ENCODE data around the gene ATP5MK.
"Not testable (repeated sequence)": the region's sequence is repeated elsewhere in the genome, so short reads cannot be mapped to it uniquely, and the experiment has no call there.

Gene ATP5MK

GRCh38 chr10:103360791-103361190 is 35.5 kb downstream of the ATP5MK start:
- not testable (repeated sequence) for H3K36me3 Mint-ChIP-seq (ENCODE audit: low read depth); H3K27ac Mint-ChIP-seq; H3K27me3 Mint-ChIP-seq; H3K4me3 Mint-ChIP-seq; H3K4me1 Mint-ChIP-seq (ENCODE audit: low read depth); H3K9me3 Mint-ChIP-seq

GRCh38 chr10:103359493-103359892 is 36.8 kb downstream of the ATP5MK start:
- not testable (repeated sequence) for H3K9me3 Mint-ChIP-seq; H3K36me3 Mint-ChIP-seq (ENCODE audit: low read depth); H3K27me3 Mint-ChIP-seq; H3K4me3 Mint-ChIP-seq; H3K27ac Mint-ChIP-seq; H3K4me1 Mint-ChIP-seq (ENCODE audit: low read depth)

- Mint-ChIP-seq H3K4me3 (no peak overlapping the region), H3K27me3 (no peaks in the 10 kb centered on the region), H3K27ac (no peak overlapping the region), H3K4me1 (ENCODE audit: low read depth) (peaks cover 6% of the 10 kb centered on the region), H3K36me3 (ENCODE audit: low read depth) (no peaks in the 10 kb centered on the region), H3K9me3 (no peaks in the 10 kb centered on the region)
These were observed 40.2 kb downstream of the ATP5MK start for GRCh38 chr10:103355906-103356599.

- H3K4me1 Mint-ChIP-seq (ENCODE audit: low read depth): peaks cover 11% of the 10 kb centered on the region
- H3K27ac Mint-ChIP-seq; H3K4me3 Mint-ChIP-seq; H3K27me3 Mint-ChIP-seq; H3K9me3 Mint-ChIP-seq; H3K36me3 Mint-ChIP-seq (ENCODE audit: low read depth): not testable (repeated sequence)
These were observed 41.7 kb downstream of the ATP5MK start for GRCh38 chr10:103354567-103354966.

- Mint-ChIP-seq H3K9me3 (no peaks in the 10 kb centered on the region), H3K36me3 (ENCODE audit: low read depth) (peaks cover 7% of the 10 kb centered on the region), H3K4me3 (no peak overlapping the region)
These were observed 43.0 kb downstream of the ATP5MK start for GRCh38 chr10:103353281-103353680.

DNA sequence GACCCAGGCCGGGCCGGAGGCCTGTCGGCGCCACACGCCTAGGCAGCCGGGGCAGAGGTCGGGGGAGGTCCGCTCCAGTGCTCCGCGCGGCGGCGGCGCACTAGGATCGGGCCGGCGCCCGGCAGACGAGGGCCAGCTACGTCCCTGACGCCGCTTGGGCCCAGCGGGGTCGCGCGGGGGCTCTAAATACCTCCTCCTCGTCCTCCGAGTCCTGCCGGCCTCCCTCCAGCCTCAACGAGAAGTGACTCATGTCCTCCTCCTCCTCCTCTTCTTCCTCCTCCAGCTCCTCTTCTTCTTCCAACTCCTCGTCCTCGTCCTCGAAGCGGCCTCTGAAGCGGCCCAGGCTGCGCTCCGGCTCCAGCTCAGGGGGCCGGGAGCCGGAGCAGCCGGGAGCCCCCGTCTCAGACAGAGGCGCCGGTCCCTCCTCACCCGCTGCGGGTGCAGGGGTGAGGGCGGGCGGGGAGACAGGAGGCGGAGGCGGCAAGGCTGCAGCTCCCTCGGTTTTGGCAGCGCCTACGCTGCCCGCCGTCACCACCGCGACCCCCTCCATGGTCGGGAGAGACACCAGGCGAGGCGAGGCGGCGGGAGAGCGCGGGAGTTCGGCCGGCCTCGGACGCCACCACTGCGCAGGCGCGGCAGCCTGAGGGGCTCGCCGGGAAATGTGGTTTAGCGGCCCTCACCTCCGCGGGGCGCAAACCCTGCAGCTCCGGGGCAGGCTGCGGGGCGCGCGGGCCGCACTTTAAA is 45.6 kb downstream of the ATP5MK start, which contains the start of gene PCGF6:
TSS of gene PCGF6 (minus strand) at position 624 of the 744 bp plus-strand sequence. CDS start at position 550, 74 bp downstream.
- peaks cover 19% of the 10 kb centered on the region for H3K4me1 Mint-ChIP-seq (ENCODE audit: low read depth)
- H3K9me3 Mint-ChIP-seq: no peaks in the 10 kb centered on the region
- H3K4me3 Mint-ChIP-seq: peak within 1 kb of the TSS; percentile 92
- peak within 1 kb of the TSS; percentile 94 for H3K27ac Mint-ChIP-seq
- H3K36me3 Mint-ChIP-seq (ENCODE audit: low read depth): peaks cover 11% of the 10 kb centered on the region
- no peaks in the 10 kb centered on the region for H3K27me3 Mint-ChIP-seq

More at GRCh38 chr10:103353281-103353680, 43.0 kb downstream of the ATP5MK start:
- no peak overlapping the region for H3K27ac Mint-ChIP-seq
- no peaks in the 10 kb centered on the region for H3K27me3 Mint-ChIP-seq
- H3K4me1 Mint-ChIP-seq (ENCODE audit: low read depth): peaks cover 19% of the 10 kb centered on the region

DNA sequence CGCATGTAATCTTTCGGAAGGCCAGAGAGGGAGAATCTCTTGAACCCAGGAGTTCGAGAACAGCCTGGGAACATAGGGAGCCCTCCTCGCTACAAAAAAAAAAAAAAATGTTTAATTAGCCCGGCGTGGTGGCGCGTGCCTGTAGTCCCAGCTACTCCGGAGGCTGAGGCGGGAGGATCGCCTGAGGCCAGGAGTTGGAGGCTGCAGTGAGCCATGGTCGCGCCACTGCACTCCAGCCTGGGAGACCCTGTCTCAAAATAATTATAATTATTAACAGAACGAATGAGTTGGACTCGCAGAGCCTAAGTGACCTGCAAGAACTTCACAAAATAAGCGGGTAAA is 46.1 kb downstream of the ATP5MK start:
- Mint-ChIP-seq H3K27ac (peak overlapping the region; percentile 61), H3K27me3 (no peaks in the 10 kb centered on the region), H3K4me3 (peak overlapping the region; percentile 92), H3K4me1 (ENCODE audit: low read depth) (peaks cover 19% of the 10 kb centered on the region), H3K36me3 (ENCODE audit: low read depth) (peaks cover 13% of the 10 kb centered on the region), H3K9me3 (no peaks in the 10 kb centered on the region)

All from stimulated activated naive CD8-positive, alpha-beta T cell treated with anti-CD3 and anti-CD28 coated beads, Interleukin-15, Interleukin-2, amounts not matched to agents 100 ng/mL and 50 ng/mL, for 24 hours (primary cell).